Lower leg skin (tissue), 4 donors: ENCODE results near the gene AMN. TPM values are rescaled to one million over a fixed set of nuclear protein-coding genes. Genes with fewer than 3 reads are reported as not detected.
"Not testable (repeated sequence)": the region's sequence is repeated elsewhere in the genome, so short reads cannot be mapped to it uniquely, and the experiment has no call there.

ENCODE experiments used
- DNase-seq, 2 donors: peaks; one replicate each; pipeline ENCODE4 v3.0.0-alpha.2; 2019; ENCODE audit warnings: low spot score in 2 of 2
- H3K4me3 ChIP-seq: fragments of 200-600 bp; sonication (generic); 2 replicates; pipeline ENCODE4 v1.5.1; 2017; ENCODE audit warnings: mild to moderate bottlenecking, low read depth; ENCODE audit not compliant: poor library complexity, severe bottlenecking
- POLR2A ChIP-seq, 2 donors: fragments of 450-650 bp; IDR thresholded peaks; one replicate each; pipeline ENCODE4 v1.6.1; 2016 to 2017; ENCODE audit warnings: antibody characterized with exemption in 2 of 2, mild to moderate bottlenecking in 1 of 2, moderate library complexity in 1 of 2
- WGBS, 2 donors: methylation state at CpG; one replicate each; pipeline ENCODE4 v1.1.5; 2018; 5-methylcytosine and 5-hydroxymethylcytosine counted together
- intact Hi-C: fragments of 100-400 bp; cut with DNase I; formaldehyde crosslinking; loops from one replicate; pipeline ENCODE4 v1.15.0; 2023; ENCODE audit warnings: low total_unique reads
- total RNA-seq, 4 donors: library from RNA; depleted of rRNA; stranded (reverse); fragments of >200 nt; gene quantifications; one replicate each; pipeline ENCODE4 v1.1.0, GENCODE V29; 2016
- TF ChIP-seq, protein P1 (sequence below), 3 donors: fragments of 450-650 bp; IDR thresholded peaks; one replicate each; pipeline ENCODE4 v1.5.1; 2016; ENCODE audit warnings: antibody characterized with exemption in 3 of 3, mild to moderate bottlenecking in 3 of 3, moderate library complexity in 2 of 3

Gene AMN
- 10 to 100 TPM; 21.5 to 29.1 (median 24.1) TPM for total RNA-seq

DNA sequence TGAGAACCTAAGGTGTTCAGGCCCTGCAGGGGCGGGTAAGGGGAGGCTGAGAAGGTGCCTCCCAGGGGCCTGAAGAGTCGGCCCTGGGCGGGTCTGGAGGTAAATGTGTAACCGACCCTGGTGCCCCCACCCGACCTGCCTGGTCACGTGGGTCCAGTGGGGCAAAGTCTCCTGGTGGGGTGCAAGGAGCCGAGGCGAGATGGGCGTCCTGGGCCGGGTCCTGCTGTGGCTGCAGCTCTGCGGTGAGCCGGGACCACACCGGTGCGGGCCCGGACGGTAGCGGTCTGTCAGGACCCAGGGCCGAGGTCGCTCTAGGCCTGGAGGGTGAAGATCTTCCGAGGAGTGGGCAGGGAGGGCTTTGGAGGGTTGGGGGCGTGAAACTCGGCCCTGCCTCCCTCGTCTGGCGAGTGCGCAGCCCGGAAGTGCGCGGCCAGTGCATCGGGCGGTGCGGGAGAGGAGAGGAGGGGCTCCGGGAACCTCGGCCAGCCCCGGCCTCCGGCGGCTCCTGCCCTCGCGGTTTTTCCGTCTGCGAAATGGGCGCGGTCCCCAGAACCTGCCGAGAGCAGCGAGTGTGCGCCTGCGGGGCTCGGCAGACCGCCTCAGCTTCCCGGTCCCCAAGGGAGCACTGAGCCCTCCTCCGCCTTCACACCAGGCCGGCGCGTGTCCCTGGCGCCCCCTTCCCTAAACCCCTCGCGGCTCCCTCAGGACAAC lies at the start of gene AMN:
Gene AMN, plus strand, starts transcription at position 174 of the 711 bp plus-strand sequence. Its CDS starts 26 bp downstream, at position 200.
- DNase-seq, result no peak
- H3K4me3 ChIP-seq, result no peak within 1 kb of the TSS
- TF ChIP-seq, protein P1, sequence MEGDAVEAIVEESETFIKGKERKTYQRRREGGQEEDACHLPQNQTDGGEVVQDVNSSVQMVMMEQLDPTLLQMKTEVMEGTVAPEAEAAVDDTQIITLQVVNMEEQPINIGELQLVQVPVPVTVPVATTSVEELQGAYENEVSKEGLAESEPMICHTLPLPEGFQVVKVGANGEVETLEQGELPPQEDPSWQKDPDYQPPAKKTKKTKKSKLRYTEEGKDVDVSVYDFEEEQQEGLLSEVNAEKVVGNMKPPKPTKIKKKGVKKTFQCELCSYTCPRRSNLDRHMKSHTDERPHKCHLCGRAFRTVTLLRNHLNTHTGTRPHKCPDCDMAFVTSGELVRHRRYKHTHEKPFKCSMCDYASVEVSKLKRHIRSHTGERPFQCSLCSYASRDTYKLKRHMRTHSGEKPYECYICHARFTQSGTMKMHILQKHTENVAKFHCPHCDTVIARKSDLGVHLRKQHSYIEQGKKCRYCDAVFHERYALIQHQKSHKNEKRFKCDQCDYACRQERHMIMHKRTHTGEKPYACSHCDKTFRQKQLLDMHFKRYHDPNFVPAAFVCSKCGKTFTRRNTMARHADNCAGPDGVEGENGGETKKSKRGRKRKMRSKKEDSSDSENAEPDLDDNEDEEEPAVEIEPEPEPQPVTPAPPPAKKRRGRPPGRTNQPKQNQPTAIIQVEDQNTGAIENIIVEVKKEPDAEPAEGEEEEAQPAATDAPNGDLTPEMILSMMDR (IDR thresholded peaks at IDR 0.05), result no peak
- TF ChIP-seq POLR2A (IDR thresholded peaks at IDR 0.05), result no peak
- intact Hi-C loops, result no loop called here
- WGBS, 2 donors, result 6 to 11% methylated on average over 34 to 35 of the region's 56 CpGs

DNA sequence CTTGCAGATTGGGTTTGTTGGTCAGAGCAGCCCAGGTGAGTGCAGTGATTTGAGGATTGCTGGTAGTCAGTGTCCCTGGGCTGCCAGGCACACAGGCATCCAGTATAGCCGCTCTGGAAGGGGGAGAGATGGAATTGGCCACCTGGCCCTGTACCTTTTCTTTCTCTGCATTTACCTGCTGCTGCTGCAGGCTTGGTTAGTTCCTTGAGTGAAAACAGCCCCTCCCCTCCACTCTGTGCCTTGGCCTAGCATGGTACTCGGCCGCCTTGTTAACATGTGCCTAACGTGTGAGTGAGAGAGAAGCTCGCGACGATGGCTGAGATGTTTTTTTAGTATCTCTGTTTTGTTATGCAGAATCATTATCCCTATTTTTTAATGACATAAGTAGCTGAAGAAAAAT lies 49.3 kb upstream of the AMN start:
- intact Hi-C loops, result no loop called here
- H3K4me3 ChIP-seq, result no peak overlapping the region
- peak in 1 of 2 donors; percentile 70 for DNase-seq
- WGBS, 2 donors, result 95 to 96% methylated on average over 7 of the region's 7 CpGs
- TF ChIP-seq POLR2A (IDR thresholded peaks at IDR 0.05), result no peak
- TF ChIP-seq, protein P1 (IDR thresholded peaks at IDR 0.05), result no peak

DNA sequence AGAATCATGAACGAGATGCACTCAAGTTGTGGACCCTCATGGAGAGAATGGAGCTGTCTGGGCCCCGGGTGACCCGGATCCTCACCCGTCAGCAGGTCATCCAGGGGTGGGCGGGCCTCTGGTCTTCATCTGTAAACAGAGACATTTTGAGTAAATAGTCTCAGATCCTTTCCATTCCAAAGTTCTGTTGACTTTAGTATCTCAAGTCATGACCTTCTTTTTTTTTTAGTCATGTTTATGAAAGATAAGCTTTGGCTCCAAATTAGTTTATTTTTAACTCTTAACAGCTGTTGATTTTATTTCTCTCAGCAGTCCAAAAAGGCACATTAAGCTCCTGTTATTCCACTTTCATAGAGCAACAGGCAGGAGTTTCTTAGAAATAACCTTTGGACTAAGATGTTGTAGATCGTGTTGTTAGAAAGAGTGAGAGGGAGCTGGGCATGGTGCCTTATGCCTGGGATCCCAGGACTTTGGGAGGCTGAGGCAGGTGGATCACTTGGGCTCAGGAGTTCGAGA lies 48.9 kb upstream of the AMN start:
- intact Hi-C loops, result no loop called here
- WGBS, 2 donors, result 91 to 93% methylated on average over 7 of the region's 7 CpGs
- TF ChIP-seq POLR2A (IDR thresholded peaks at IDR 0.05), result no peak
- TF ChIP-seq, protein P1 (IDR thresholded peaks at IDR 0.05), result no peak
- peak in 1 of 2 donors; percentile 48 for DNase-seq
- H3K4me3 ChIP-seq, result no peak overlapping the region

DNA sequence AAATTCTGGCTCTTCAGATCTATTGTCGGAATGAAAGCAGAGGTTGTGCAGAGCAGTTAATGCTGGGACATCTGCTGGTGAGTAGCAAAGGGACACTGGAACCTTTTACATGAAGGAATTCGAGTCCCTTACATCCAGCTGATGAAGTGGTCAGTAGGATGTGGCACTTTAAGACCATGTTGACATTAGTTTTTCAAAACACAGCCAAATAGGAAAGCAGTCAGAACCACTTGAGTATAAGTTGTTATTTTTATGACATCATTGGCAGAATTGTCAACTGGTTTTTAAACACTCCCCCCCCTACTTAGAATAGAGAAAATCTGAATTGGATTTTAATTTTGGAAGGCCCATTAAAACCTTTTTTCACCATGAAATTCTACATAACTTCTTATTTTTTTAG lies 46.8 kb upstream of the AMN start:
- whole genome bisulfite sequencing, 2 donors, result 87 to 95% methylated on average over 2 of the region's 2 CpGs
- TF ChIP-seq, protein P1 (IDR thresholded peaks at IDR 0.05), result no peak
- no peak for TF ChIP-seq POLR2A (IDR thresholded peaks at IDR 0.05)

DNA sequence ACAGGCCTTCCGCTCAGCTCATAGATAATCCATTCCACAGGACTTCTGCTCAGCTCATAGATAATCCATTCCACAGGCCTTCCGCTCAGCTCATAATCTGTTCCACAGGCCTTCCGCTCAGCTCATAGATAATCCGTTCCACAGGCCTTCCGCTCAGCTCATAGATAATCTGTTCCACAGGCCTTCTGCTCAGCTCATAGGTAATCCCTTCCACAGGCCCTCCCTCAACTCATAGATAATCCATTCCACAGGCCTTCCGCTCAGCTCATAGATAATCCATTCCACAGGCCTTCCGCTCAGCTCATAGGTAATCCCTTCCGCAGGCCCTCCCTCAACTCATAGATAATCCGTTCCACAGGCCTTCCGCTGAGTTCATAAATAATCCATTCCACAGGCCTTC lies 45.0 kb upstream of the AMN start:
- 97 to 98% methylated on average over 10 of the region's 10 CpGs for WGBS, 2 donors
- DNase-seq, intact Hi-C loops, H3K4me3 ChIP-seq: not testable (repeated sequence)

More for the DNA sequence above, 46.8 kb upstream of the AMN start:
- peak in 1 of 2 donors; percentile 17 for DNase-seq
- no peak overlapping the region for H3K4me3 ChIP-seq
- intact Hi-C loops, result no loop called here

DNA sequence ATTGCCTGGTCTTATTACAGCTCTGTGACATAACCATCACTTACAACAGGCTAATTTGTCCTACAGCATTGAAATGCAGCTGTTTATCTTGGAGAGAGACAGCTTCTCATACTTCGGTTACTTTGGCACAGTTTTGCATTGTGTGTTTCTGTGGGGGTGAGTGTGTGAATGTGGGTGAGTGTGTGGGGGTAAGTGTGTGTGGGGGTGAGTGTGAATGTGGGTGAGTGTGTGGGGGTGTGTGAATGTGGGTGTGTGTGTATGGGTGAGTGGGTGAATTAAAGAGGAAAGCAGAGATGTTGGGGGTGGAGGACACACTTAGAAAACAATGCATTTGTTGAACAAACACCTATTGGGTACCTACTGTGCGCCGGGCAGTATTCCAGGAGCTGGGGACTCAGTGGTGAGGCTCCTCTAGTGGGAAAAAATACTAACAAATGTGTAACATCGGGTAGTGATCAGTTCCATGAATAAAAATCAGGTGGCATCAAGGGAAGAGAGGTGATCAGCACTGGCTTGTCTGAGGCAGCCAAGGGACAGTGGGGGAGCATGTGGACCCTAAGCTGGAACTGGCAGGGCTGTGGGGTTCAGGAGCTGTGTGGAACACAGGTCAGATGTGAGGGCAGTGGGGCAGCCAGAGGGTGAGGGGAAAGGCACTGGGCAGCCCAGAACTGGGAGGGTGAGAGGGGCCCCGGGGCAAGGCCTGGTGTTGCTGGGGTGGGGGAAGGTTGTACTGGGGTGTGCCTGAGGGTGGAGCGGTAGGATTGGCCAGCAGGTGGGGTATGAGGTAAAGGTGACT lies 44.1 kb upstream of the AMN start:
- peak in 1 of 2 donors; percentile 80 for DNase-seq
- H3K4me3 ChIP-seq, result no peak overlapping the region
- 82 to 94% methylated on average over 6 of the region's 6 CpGs for WGBS, 2 donors
- TF ChIP-seq, protein P1 (IDR thresholded peaks at IDR 0.05), result no peak
- TF ChIP-seq POLR2A (IDR thresholded peaks at IDR 0.05), result no peak
- intact Hi-C loops, result no loop called here
